HG03097 (cell line): ENCODE results near the gene LCAT.

Experiments
- ATAC-seq: cut with Tn5 transposase; IDR thresholded peaks from one replicate; pipeline ENCODE4 v1.9.1; 2021; ENCODE audit not compliant: unreplicated experiment, low FRiP score

Gene LCAT

DNA sequence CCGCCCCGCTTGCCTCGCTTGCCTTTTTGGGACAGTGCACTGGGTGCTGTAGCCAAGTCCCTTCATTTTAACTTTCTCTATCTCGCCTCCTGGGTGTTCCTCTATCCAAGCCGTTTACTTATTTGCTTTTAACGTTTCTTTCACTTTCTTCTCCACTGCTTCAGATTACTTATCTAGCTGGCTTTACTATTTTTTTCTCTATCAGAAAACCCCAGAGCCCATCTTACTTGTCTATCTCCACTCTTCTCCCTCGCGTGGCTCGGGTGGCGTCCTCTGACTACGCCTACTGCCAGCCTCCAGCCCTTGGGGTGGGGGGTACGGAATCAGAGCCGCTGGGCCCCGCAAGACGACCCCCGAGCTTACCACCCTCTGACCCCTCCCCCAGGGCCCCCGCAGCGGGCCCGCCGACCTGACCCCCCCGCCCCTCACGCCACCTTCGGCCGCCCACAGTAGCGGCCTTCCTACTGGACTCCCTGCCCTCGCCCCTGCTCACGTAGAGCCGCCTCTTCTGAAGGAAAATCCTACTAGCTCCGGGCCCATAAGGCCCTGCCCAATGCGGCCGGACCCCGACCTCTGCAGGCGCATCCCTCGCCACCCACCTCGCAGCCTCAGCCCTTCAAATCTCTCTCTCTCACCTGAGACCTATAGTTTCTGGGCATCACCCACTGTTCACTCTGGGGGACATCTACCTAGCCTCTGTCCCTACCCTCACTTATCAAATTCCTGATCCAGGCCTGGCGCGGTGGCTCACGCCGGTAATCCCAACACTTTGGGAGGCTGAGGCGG, 25.5 kb upstream of the LCAT start:
- ATAC-seq: peak; percentile 8

DNA sequence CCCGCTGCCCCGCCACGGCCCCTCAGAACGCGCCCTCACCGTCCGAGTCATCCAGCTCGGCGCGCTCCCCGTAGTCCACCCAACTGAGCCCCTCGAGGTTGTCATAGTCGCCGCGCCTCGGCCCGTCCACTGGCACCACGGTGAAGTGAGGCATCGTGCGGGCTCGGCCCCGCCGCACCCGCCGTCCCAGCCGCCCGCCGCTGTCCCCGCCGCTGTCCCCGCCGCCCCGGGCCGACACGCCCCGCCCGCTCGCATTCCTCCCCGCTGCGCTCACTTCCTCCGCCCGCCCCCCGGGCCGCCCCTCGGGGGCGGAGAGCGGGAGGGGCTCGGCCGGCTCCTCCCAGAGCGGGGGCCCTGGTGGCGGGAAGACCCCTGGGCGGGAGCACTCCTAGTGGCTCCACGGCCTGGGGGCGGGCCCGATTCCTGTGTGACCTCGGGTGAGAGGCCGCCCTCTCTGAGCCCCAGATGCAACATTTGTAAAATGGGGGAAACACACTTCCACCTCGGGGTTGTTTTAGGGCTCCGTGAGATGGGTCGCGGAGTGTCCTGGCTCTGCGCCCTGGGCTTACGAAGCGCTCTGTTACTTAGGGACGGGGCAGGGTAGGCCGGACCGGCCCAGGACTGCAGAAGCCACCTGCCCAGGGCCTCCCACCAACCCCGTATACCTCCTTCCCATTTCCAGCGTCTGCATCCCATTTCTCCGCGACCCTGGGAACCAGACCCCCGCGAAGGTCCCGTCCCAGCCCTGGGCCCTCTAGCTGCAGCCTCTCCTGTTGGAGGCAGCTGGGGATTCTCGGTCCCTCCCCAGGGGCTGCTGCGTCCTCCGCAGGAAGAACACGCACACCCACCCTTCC, 24.7 kb upstream of the LCAT start, which contains the start of gene SLC12A4:
SLC12A4 (minus strand) TSS at position 238 of the 854 bp plus-strand sequence; CDS start at position 154, 84 bp downstream.
- ATAC-seq: peak; percentile 69

DNA sequence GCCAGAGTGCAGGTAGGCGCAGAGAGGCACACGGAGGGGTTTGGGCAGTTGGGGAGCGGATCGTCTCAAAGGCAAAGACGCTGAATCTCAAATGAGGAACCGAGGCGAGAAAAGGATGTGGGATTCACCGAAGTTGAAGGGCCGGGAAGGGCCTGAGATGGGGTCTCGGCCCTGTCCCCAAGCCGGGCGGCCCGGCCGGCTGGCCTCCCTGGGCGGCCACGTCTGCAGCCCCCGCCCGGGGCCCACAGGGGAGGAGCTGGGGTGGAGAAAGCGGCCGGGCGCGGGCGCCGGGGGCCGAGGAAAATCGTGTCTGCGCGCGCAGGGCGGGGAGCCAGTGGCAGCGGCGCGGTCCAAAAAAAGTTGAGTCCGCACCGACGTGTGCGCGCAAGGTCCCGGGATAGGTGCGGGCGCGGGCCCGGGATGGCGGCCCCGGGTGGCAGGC, 24.1 kb upstream of the LCAT start:
- peak; percentile 24 for ATAC-seq

DNA sequence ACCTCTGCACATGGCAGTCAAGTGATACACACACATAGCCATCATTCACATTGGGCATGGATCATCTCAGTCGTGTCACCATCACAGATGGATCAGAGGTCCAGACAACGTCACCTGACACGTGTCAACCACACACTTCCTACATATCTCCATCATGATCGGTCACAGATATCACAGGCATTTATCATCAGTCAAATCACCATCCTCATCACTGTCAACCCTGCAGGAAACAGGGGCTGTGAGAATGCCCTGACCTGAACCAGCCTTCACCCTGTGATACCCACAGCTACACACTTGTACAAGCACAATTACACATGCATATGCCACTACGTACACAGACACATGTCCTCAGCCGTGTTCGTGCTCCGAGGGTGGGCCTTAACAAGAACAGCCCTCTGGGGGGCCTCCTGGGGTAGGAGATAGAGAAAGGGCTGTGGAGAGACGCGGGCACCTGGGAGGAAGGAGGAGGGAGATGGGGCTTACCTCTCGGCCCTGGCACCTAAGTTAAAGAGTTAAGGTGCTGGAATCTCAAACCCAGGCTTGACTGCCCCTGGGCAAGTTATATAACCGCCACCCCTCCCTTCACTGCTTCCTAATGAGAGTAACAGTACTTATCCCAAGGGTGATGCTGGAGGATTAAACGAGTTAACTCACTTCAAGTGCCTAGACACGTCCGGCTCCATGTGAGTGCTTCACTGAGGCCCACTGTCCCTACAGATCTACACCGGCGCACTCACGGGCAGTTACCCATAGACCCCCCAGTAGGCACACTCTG, 23.4 kb upstream of the LCAT start:
- ATAC-seq: no peak

DNA sequence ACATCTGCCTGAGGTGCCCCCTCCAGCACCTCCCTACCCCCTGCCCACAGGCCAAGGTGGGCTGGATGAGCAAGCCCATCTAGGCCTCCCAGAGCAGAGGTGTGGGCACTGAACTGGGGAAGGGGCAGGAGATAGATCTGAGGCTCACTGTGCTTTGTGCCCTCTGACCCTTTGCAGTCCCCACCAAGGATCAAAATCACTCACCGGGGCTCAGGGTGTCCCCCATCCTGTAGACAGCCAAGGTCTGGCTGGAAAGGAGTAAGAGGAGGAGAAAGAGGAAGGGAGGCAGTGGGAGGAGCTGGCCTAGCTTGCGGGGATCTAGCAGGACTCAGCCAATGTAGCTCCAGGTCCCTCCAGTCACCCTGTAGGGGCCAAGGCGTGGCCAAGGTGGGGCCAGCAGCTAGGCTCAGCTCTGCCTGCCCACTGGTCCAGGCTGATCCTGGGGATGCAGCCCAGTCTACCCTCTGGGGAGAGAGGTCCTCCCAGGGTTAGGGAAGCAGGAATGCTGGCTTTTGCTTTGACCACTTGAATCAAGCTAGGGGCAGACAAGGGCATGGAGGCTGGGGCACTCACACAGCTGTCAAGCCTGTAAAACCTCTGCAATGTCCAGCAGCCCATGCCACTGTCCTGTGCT, 22.7 kb upstream of the LCAT start:
- no peak for ATAC-seq

DNA sequence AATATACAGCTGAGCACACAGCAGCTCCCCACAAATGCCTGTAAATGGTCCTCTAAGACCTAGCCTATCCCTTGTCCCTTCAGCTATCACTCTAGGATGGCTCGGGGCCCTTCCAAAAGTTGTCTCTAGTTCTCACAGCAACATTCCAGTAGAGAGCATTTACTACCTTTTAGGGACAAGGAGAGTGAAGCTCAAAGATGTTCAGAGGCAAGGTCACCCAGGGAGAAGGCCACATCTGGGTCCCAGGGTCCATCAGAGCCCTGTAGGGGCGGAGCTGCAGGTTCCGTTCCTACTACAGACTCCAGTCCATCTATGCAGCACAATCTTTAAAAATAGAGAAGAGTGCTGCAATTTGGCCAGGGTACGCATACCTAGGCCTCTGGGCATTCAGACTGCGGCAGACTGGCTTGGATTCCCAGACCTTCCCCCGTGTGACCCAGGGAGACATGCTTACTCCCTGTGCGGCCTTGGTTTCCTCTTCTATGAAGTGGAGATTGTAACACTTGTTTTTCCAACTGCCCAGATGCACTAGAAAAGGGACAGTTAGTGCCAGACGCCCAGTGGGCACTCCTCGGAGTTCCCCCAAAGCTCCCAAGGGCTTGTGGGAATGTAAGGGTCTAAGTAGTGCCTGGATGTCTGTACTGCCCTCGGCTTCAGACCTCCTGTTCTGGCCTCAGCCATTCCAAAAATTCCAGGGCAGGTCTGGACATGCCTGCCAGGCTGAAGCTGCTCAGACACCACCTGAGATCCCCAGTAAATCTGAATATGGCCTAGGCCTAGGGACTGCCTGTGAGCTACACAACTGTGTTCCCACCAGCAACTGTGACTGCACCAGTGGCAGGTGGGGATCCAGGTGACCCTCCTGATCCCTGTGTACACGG, 22.0 kb upstream of the LCAT start:
- no peak for ATAC-seq

DNA sequence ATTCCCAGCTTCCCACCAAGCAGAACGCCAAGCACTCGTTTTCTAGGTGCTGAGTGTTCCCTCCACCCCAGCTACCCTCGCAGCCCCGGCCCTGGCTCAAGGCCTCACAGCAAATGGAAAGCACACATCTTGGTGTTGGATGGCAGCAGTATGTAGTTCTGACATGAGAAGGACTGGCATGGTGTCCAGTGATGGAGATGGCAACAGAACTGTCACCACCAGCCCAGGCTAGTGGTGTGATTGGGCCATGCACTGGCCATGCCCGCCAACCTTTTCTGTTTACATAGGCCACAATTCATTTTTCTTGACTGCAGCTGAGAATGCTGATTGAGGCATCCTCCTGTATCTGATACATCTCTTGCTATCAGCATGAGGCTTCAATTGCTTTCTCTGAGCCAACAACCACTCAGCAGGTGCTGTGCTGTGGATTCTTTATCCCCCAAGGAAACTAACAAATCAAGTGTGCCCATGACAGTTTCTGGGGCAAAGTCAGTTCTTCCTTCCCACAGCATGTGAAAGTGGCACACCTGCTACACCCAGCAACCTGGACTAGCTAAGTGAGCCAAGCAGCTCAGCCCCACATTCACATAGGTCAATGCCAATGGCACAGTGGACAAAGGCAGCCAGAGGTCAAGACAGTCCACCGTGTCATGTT, 20.7 kb upstream of the LCAT start:
- no peak for ATAC-seq

DNA sequence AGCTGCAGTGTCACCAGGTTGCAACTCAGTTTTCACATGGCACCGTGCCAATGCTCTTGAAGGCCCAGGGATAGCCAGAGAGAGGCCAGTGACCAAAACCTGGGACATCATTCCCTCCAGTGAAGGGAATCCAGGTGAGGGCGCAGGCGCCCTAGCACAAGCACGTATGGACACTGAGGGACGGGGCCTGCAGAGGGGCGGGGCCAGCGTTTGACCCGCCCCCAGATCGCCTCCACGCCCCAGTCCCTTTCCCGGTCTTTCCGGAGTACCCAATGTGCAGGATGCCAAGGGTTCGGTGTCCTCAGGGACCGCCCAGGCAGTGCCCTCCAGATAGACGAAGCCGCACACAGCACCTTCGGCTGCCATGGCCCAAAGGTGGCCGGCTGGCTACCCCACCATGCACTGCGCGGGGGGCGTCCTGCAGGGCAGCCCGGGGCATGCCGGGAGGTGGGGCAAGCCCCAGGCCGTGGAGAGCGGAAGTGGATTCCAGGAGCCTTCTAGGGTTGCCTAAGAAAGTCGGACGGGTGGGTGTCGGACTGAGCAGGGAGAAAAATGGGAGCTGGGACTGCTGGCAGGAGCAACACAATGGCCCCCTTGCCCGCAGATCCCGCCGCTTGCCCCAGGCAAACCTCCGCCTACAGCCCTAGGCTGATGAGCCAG, 19.9 kb upstream of the LCAT start:
- no peak for ATAC-seq

DNA sequence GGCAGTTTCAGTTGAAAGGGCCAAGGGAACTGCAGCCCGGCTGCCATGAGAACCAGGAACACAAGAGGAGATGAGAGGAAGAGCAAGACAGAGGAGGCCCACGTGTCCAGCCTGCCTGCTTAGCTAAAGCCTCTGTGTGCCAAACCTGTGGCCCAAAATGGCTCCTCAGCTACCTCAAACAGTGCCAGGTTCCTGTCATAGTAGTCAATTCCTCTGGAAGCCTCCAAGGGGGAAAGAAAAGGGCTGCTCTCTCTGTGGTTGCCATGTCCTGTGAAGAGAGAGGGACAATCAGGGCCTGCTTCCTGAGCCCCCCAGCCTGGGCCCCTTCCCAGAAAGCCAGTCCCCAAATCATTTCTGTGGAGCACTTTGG, 19.4 kb upstream of the LCAT start:
- ATAC-seq: no peak

DNA sequence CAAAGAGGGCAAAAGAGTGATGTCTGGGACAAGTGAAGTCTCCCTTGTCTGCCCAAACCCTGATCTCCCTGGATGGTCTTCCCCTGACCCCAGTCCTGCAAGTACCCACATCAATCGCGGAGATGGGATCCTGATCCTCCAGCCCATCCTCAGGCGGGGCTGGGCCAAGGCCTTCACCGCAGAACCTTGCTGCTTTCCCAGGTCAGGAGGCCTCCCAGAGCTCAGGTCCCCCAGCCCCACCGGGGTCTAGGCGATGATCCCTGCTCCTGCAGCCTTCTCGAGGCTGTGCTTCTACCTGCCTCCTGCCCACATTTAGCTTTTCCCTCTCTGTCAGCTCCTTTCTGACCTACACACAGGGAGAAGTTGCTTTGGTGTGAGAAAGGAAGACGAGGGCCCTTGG, 18.2 kb upstream of the LCAT start:
- no peak for ATAC-seq

DNA sequence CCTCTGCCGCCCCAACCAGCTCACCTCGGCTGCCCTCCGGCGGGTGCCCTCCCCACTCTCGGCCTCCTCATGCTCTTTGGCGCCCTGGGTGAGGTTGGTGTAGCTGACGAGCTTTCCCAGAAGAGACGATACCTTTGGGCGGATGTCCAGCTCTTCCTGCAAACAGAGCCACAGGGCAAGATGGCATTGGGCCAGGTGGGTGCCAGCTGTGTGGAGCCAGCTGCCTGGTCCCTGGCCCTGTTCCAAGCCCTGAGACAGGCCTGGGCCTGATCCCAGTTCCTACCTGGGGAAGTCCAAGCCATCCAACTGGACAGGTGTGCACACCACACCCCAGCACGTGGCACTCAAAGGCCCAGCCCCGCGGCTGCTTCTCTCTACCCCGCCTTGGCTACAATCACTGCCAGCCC, 17.6 kb upstream of the LCAT start:
- no peak for ATAC-seq

DNA sequence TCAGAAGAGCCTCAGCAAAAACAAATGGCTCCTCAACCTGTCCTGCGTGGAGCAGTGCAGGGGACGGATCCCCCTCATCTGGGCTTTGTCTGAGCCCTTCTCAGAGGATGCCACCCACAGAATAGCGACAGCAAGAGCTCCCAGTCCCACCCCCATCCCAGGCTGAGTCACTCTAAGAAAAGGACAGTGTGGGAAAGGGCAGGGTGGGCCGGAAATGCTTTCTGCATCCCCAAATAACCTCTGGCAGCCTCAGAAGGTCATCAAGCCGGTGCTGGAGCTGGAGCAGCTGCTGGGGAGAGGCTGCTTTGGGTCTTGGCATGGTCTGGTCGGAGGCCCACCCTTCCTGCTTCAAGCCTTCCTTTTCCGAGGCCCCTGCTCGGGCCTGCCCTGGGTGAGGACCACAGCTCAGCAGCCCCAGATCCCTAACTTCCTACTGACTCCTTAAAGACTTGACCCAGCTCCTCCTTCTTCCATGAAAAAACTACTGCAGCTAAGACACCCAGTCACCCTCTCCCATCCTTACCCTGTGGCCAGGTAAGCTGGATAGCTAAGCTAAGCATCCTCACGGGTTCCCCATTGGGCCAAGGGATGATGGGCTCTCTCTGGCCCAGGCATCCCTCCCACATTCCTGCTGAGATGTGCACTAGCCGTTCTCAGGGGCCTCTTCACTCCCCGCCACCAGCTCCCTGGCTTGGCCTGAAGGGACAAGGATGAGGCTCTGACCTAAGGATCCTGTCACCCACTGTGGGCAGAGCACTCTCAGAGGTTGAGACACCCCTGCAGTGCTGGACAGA, 15.8 kb upstream of the LCAT start:
- ATAC-seq: no peak

DNA sequence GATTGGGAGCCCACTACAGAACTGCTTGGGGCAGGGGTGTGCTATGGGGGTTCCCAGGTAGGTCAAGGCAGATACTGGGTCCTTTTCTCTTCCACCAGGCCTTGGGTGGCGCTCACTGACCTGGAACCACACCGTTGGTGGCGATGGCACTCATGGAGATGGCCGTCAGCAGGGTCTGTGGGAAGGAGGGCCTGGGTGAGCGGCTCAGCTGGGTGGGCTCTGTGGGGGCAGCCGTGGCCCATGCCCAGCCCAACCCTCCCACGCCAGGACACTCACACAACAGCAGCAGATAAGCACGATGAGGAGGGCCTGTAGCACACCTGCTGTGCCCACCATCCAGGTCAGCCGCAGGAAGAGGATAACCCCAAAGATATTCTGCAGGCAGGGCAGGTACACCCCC, 13.7 kb upstream of the LCAT start:
- ATAC-seq: no peak

DNA sequence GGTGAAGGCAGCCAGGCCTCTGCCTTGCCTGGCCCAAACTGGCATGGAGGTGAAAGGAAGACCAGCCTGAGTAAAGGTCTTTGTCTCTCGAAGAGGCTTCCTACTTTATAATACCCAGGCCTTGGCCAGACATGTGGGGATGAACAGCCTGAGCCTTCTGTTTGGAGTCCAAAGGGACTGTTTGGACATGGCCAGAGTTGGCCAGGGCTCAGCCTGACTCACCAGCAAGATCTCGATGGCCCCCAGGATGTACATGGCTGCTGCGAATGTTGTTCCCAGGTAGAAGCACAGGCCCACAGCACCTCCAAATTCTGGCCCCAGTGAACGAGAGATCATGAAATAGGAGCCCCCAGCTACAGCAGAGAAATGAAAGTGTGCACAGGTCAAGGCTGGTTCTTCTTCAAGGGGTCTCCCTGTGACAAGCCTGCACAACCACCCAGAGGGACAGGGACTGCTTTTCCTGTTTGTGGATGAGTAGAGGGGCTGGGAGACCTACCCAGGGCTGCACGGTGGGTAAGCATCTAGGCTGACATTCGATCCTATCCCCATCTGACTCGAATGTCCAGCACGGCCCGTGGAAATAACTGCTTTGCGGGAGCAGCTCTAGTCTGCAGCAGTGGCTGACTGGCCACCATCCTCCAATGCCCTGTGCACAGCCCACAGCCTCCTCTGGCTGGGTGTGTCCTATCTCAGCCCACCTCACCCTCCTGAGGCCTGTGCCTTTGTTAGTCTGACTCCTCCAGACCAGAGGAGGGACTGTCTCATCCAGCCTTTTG, 10.7 kb upstream of the LCAT start:
- ATAC-seq: no peak

DNA sequence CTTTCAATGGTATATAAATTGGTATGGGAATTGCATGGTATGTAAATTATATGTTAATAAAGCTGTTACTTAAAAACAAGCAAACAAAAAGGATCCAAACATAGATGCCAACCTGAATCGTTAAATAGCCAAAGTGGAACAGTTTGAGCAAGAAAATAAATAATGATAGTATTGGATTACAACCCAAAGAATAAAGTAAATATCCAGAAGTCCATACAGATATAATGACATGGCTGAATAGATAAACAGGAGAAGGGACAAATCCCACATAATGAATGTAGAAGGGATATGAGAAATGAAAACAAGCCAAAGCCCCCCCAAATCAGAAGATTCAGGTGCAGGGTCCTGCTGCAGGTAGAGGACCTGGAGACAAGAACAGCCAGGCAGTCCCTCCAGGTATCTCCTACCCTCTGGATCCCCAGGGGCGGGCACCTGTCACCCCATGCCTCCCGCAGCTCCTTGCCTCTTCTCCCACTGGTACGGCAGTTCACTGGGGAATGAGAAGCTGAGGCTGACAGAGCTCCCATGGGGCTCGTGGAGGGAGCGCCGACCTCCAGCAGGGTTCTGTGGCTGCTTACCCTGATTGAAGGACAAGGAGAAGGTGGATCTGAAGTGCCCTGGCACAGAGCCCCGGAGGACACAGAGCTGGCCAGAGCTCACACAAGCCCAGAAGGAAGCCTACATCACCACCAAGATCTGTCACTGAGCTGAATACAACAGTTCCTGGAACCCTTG, 9.9 kb upstream of the LCAT start:
- no peak for ATAC-seq

DNA sequence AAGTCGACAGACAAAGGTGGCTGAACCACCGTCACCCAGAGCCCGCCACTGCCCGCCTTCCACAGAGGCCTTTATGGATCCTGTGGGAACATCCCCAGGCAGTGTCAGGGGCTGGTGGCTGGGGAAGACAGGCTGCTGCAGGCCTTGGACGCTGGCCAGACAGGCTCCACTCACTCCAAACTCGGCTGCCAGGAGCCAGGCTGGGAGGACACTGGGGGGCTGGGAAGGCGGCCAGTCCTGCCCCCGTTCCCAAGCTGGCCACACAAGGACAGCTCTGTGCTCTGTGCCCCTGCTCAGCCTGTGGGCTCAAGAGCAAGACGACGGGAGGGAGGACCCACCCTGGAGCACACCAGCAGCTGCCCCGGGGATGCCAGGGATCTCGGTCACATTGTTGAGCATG, 7.6 kb upstream of the LCAT start:
- ATAC-seq: no peak
